ENCODE data around the gene PML.

The PML gene, protein sequence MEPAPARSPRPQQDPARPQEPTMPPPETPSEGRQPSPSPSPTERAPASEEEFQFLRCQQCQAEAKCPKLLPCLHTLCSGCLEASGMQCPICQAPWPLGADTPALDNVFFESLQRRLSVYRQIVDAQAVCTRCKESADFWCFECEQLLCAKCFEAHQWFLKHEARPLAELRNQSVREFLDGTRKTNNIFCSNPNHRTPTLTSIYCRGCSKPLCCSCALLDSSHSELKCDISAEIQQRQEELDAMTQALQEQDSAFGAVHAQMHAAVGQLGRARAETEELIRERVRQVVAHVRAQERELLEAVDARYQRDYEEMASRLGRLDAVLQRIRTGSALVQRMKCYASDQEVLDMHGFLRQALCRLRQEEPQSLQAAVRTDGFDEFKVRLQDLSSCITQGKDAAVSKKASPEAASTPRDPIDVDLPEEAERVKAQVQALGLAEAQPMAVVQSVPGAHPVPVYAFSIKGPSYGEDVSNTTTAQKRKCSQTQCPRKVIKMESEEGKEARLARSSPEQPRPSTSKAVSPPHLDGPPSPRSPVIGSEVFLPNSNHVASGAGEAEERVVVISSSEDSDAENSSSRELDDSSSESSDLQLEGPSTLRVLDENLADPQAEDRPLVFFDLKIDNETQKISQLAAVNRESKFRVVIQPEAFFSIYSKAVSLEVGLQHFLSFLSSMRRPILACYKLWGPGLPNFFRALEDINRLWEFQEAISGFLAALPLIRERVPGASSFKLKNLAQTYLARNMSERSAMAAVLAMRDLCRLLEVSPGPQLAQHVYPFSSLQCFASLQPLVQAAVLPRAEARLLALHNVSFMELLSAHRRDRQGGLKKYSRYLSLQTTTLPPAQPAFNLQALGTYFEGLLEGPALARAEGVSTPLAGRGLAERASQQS

DNA sequence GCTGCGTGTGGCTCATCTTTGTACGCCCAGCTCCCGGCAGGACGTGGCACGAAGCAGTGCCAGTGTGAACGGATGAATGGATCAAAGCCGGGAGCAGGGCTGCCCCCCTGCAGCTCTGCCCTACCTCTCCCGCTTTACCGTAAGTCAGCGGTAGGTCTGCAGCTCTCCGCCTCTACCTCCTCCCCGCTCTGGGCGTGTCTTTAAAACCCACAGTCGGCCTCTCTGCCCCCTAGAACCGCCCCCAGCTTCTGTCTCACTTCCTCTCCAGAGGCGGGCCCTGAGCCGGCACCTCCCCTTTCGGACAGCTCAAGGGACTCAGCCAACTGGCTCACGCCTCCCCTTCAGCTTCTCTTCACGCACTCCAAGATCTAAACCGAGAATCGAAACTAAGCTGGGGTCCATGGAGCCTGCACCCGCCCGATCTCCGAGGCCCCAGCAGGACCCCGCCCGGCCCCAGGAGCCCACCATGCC is at the start of gene PML:
PML (plus strand) TSS at position 304 of the 471 bp plus-strand sequence; CDS start at position 401, 97 bp downstream.
- peak; percentile 95 for DNase-seq

DNA sequence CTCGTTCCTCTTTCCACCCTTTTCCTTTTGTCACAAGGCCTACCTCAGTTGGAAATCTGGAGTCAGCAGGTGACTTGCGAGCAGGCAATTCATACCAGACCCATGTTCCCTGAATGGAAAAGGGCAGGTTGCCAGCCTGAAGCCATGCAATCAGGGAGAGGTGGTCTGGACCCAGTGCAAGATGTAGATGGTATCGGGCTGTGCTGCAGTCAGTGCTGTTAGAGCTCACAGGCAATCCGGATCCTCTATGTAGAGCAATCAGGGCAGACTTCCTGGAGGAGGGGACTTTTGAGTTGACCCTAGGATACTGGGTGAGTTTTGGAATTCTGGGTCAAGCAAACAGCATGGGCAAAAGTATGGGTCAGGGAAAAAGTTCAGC is 49.4 kb upstream of the PML start:
- no peak for DNase-seq

DNA sequence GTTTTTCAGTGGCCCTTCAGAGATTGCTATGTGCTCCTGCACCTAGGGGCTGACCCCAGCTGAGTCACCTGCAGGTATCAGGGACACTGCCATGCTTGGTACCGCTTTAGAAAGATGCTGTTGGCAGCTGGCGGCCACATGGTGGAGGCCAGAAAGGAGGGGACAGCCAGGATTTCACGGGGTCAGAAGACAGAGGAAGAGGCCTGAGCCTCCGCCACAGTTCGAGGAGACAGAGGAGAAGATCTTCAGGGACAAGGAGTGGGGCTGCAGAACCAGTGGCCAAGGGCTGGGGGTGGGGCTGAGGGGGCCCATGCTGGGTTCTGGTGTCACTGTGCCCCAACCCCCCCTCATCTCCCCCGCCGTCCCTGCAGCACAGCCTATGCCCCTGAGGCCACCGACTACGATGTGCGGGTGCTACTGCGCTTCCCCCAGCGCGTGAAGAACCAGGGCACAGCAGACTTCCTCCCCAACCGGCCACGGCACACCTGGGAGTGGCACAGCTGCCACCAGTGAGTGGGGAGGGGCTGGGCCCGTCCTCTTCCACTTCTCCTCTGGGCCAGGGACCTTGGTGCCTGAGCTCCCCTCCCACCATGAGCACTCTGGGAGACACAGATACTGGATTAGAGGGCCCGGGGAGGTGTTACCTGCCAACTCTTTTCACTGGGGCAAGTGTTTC is 48.3 kb upstream of the PML start:
- no peak for DNase-seq

DNA sequence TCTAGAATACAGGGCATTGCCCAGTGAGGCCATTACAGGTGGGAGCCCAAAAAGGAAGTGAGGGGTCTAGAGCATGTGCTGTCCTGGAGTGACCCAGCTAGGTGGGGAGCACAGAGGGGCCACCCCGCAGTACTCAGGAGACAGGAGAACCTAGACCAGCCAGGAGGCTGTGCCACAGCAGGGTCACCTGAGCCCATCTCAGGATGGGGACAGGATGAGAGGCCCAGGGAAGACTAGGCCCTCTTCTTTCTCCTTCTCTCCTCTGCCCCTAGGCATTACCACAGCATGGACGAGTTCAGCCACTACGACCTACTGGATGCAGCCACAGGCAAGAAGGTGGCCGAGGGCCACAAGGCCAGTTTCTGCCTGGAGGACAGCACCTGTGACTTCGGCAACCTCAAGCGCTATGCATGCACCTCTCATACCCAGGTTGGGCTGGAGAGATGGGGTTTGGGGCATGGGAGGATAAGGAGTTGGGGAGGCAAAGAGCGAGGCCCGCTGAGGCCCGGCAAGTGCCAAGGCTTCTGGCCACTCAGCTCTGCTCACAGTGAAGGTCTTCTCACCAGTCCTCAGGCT is 47.6 kb upstream of the PML start:
- no peak for DNase-seq

DNA sequence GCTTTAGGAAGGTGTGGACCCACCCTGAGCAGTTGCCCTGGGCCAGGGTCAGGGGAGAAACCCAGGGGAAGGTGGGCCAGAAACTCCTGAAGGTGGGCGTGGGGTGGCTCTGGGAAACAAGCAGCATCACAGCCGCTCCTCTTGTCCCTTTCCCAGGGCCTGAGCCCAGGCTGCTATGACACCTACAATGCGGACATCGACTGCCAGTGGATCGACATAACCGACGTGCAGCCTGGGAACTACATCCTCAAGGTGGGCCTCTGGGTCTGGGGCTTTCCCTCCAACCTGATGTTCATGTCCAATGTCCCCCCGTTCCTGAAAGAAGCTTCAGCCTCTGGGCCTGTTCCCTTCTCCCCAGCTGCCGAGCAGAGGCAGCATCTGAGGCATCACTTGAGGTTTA is 46.9 kb upstream of the PML start:
- DNase-seq: no peak

DNA sequence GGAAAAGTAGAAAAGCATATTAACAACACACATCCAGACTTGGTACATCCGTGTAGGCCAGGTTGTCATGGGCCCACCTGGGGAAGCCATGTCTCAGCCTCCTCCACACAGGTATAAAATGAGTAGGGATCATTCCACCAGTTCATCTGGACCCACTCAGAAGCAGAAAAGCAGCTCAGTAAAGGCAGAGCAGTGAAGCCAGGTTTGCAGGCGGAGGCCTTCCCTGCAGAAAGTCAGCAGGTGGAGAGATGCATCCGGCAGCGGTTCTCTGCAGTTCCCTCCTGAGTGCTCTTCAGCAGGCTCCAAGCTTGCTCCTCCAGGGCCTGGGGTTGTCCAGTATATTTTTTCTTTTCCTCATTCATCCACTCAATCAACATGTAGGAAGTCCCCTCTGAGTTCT is 46.1 kb upstream of the PML start:
- no peak for DNase-seq

DNA sequence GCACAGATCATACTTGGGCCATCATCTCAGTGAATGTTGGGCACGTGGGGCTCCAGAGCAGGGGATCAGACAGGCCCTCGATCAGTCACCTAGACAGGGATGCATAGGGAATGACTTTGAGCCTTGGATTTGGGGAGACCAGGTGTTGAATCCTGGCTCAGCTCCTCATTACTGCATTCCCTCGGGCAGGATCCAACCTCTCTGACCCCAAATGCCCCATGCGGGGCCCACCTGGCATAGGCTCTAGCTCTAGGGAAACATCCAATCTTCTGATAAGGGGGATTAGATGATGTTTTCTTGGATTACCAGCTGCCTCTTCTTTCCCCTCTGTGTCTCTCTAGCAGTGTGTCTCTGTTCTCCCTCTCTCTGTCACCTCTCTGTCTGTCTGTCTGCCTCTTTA is 45.5 kb upstream of the PML start:
- DNase-seq: no peak

DNA sequence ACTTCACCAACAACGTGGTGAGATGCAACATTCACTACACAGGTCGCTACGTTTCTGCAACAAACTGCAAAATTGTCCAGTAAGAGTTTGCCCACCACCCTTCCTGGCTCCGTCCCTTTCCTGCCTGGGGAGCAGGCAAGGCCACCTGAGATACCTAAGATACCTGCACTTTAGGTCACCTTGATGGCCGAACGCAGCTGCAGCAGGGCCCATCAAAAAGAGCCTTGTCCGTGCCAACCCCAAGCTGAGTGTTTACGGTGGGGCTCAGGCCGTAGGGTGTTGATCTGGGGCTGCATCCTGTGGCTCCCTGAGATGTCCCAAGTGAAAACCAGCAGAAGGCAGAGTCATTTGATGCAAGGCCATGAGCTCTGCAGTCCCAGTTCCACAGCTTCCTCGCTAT is 45.0 kb upstream of the PML start:
- no peak for DNase-seq

DNA sequence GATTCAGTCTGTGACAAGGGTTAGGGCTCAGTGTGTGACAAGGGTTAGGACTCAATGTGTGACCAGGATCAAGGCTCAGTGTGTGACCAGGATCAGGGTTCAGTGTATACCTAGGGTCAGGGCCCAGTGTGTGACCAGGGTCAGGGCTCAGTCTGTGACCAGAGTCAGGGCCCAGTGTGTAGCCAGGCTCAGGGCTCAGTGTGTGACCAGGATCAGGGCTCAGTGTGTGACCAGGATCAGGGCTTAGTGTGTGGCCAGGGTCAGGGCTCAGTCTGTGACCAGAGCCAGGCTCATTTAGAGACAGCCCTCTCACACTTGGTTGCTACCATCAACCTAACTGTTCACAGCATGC is 44.1 kb upstream of the PML start:
- DNase-seq: no peak

DNA sequence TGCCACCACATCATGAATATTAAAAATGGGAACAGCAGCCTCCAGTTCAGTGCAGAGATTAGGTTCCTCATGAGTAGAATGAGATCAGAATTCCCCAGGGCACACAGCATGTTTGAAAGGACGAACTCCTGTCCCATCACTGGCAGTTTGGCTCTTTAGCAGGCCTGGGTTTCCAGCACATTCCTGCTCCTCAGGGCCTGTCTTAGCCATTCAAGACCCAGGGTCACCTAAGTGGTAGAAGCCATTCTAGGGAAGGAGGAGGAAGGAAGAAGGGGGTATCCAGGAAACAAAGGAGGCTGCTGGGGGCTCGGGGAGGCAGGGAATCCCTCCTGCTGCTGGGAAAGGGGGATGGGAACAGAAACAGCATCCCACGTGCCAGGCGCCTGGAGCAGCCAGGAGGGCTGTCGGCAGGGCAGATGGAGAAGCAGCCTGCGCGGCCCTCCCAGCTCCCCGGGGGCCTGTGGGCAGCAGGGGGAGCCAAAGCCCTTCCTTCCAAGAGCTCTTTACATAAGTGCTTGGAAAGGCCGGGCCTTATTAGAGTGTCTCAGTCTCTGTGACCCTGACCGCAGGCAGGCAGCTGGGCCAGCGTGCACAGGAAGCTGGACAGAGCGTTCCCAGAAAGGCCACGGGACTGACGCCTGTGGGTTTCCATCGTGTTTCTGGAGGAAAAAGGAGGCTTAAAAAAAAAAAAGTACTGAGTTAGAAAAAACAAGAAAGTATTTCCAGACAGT is 43.5 kb upstream of the PML start:
- DNase-seq: peak; percentile 93

DNA sequence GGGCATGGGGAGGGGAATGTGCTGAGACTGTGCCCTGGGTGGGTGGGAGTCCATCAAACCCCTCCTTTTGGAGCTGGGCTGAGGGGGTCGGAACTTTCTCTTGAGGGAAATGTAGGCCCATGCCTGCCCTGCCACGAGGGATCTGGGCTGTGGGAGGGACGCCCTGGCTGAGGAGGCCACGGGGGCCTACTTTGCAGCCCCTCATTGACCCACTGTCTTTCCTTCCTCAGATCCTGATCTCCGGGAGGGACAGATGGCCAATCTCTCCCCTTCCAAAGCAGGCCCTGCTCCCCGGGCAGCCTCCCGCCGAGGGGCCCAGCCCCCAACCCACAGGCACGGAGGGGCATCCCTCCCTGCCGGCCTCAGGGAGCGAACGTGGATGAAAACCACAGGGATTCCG is 42.9 kb upstream of the PML start:
- DNase-seq: no peak

DNA sequence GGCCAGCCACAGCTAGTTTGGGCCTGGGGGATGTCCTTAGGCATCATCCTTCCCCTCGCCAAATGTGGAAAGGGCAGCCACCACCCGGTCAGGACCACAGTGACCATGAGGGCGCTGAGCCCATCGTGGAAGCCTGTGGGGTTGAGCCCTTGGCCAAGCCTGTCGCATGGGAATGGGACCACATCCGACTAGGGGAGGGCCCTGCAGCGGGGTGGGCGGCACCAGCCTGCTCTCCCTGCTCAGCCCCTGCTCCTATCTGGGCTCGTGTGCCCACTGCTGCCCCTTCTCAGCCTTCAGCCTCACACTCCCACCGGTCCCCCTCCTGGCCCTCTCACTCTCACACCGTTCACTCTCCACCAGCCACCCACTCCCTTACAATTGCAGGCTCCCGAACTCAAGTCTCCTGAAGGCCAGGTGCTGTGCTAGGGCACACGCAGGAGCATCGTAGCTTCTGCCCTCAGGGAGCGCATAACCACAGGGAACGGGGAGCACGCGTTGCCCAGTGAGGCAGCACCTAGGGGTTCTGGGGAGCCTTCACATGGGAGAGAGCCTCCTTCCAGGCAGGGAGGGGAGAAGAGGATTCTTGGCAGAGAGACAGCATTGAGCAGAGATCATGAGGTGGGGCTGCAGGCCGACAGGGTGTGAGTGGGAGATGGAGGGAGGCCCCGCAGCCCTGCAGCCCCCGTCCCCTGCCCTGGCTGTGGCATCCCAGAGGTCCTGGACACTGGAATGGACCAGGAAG is 42.2 kb upstream of the PML start:
- no peak for DNase-seq

DNA sequence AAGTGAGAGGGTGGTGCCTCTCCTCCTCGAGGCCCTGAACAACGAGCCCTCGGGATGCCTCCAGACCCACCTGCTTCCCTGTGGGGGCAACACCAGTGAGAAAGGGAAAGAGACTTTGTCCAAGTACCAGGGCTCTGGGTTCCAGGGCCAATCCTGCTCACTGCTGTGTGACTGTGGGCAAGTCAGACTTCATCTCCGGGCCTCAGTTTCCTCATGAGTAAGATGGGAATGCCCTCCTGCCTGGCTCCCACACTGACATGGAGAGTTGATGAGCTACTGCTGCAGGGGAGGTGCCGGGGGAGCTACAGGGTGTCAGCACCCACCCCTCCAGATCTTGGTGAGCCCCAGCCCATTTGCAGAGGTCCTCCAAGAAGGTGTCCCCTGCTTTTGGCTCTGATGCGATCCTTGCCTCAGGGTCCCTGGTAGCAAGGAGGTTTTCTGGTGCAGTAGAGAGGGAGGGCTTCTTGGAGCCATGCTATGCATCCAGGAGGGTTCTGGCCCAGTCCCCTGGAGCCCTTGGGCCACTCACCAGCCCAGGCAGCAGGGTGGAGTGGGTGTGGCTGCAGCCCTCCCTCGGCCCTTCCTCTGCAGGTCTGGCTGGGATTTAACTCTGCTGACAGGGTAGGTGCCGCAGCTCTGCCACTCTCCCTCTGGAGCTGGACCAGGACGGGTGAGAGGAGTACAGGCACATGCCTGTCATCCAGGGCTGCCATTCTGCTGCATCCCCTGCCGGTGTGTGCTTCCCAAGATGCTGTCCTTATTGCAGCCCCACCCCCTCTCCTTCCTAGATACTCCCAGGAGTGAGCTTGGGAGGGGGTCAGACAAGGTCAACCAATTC is 41.4 kb upstream of the PML start:
- no peak for DNase-seq

DNA sequence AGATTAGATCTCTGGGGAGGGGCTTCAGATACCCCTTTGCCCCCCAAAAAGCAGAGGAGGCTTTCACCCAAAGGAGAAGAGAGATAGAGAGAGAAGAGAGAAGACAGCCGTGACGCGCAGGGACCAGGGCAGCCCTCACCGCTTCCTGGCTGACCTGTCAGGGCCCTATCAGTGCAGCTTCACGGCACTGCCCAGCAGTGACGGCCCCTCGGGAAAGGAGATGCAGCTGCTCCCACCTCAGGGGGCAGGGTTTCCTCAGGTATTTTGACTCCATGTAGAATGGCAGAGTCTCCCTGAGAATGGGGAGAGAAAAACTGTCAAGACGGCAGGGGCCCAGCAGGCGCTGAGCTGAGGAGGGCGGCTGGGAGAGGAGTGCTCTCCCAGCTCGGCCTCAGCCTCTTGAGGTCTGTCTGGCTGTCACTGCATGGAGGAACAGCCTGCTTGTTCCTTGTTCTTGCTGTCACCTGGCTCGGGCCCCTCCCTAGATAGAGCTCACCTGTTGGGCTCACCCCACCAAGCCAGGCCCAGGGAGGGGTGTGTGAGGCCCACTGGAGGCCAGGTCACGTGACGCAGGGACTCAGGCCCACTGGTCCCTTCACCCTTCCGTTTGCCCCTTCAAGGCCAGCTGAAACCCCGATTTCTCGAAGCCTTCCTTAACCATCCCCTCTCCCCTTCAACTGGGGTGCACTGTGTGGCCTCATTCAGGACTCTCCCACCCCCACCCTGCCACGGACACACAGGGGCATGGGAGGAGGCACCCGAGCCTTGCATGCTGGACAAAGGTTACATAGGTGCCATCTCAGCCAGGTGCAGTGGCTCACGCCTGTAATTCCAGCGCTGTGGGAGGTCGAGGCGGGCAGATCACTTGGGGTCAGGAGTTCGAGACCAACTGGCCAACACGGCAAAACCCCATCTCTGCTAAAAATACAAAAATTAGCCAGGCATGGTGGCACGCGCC is 40.0 kb upstream of the PML start:
- DNase-seq: no peak

DNA sequence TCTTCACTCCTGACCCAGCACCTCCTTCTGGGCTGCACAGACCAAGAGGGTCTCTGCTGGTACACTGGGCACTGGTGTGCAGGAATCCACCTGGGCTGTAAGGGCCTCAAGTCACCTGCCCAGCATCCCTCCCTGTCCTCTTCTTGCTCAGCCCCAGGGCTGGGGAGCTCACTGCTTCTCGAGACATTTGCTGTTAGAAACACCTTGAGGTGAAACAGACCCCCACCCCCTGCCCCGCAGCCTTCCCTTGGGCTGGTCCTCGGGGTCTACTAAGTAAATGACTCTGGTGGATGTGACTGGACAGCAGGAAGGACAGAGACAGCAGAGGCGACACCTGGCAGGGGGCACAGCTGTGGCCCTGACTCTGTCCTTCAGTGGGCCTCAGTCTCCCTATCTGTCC is 39.2 kb upstream of the PML start:
- no peak for DNase-seq

DNA sequence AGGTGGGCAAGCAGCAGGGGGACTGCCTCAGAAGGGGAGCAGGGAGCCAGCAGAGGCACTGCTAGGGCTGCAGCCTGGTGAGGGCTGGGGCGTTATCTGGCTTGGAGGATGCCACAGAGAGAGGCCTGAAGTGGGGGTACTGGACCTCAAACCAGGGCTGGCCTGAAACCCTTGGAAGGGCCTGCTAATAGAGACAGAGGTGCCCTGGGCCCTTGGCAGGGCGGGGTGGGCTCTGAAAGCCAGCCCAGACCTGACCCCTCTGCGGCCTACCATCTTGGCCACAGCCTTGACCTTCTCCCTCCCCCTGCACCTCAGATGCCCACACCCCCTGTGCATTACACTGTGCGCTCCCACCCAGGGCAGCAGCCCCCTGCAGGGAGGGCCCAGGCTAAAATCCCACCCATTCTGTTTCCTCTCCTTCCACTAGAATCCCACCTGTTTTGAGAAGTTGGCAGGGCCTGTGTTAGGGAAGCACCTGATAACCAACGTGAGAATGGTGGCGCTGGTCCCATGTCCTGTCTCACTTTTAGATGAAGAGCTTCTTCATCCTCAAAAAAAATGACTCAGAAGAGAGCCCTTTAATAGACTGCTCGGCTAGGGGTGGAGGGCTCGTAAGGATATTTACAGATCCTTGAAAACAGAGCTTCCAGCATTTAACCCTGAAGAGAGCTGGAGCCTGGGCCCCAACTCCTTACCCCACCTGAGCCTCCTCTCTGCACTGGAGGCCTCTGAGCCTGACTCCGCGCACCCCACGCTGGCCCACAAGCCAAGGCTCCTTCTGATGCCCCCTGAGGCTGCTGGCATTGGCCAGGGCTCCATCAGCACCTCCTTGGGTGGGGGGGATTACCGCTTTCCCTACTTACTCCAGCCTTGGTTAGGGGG is 38.4 kb upstream of the PML start:
- DNase-seq: no peak

DNA sequence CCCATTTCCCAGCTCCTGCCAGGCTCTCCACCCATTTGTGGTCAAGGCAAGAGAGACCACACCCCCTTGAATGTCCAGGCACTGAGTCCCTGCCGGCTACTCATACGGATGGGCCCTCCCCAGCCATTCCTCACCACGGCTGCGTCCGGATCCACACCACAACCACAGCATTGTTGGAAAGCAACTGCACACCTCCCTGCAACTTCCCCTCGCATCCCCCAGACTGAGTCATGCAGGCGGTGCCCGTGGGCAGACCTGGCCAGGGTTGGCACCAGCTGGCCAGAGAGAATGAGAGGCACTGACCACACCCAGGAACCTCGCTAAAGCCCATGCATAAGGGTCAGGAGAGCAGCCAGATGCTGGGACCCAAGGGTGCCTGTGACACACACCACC is 37.8 kb upstream of the PML start:
- DNase-seq: peak; percentile 85

DNA sequence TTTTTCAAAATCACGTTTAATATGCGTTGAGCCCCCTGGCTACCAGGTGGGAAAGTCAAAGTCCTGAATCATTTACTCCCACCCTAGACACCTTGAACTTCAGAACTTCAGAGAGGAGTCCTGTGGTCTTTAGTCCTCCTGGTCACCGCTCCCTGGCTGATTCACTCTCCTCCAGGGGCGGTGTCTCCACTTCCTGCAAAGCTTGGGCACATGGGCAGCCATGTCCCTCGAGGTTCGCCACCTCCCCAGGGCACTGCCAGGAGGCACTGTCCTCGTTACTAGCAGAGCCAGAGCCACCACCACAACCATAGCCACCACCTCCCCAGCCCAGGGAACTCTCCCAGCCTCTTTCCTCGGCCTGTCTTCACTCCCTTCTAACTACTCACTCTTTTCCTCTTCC is 37.2 kb upstream of the PML start:
- no peak for DNase-seq

DNA sequence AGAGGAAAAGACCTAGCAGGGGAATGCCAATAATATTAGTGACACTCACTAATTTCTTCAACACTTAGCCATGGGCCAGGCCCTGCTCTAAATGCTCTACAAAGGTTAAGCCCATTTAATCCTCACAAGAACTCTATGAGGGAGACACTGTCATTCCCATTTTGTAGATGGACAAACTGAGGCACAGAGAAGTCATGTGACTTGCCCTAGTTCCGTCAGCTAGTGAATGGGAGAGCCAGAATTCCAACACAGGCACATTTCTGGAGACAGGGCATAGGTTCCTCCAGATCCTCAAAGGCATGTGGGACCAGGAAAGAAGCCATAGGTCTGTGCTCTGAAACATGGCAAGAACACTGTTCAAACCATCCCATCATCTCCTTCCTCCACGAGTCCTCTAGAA is 36.7 kb upstream of the PML start:
- DNase-seq: no peak
